ENCODE data around the gene C1orf21.

The C1orf21 gene

GRCh38 chr1:184464757-184465156, 77.9 kb downstream of the C1orf21 start:
- no peak overlapping the region for H3K4me3 ChIP-seq (ENCODE audit: low read length)
- TF ChIP-seq ZNF274 (IDR thresholded peaks at IDR 0.05; ENCODE audit: low read depth, low read length): no peak

- H3K4me3 ChIP-seq (ENCODE audit: low read length): no peak overlapping the region
- no peak for TF ChIP-seq ZNF274 (IDR thresholded peaks at IDR 0.05; ENCODE audit: low read depth, low read length)
Observed at GRCh38 chr1:184465489-184466146, 78.8 kb downstream of the C1orf21 start.

- H3K4me3 ChIP-seq (ENCODE audit: low read length): no peak overlapping the region
- TF ChIP-seq ZNF274 (IDR thresholded peaks at IDR 0.05; ENCODE audit: low read depth, low read length): no peak
Observed at GRCh38 chr1:184467295-184467694, 80.5 kb downstream of the C1orf21 start.

GRCh38 chr1:184469396-184469795, 82.6 kb downstream of the C1orf21 start:
- no peak for TF ChIP-seq ZNF274 (IDR thresholded peaks at IDR 0.05; ENCODE audit: low read depth, low read length)
- no peak overlapping the region for H3K4me3 ChIP-seq (ENCODE audit: low read length)

GRCh38 chr1:184471686-184472085, 84.9 kb downstream of the C1orf21 start:
- H3K4me3 ChIP-seq (ENCODE audit: low read length): no peak overlapping the region
- no peak for TF ChIP-seq ZNF274 (IDR thresholded peaks at IDR 0.05; ENCODE audit: low read depth, low read length)

GRCh38 chr1:184472136-184472535, 85.3 kb downstream of the C1orf21 start:
- TF ChIP-seq ZNF274 (IDR thresholded peaks at IDR 0.05; ENCODE audit: low read depth, low read length): no peak
- H3K4me3 ChIP-seq (ENCODE audit: low read length): no peak overlapping the region

GRCh38 chr1:184473176-184473966, 86.5 kb downstream of the C1orf21 start:
- no peak overlapping the region for H3K4me3 ChIP-seq (ENCODE audit: low read length)
- TF ChIP-seq ZNF274 (IDR thresholded peaks at IDR 0.05; ENCODE audit: low read depth, low read length): no peak

- H3K4me3 ChIP-seq (ENCODE audit: low read length): no peak overlapping the region
- TF ChIP-seq ZNF274 (IDR thresholded peaks at IDR 0.05; ENCODE audit: low read depth, low read length): no peak
Observed at GRCh38 chr1:184476187-184476586, 89.4 kb downstream of the C1orf21 start.

GRCh38 chr1:184479435-184480167, 92.8 kb downstream of the C1orf21 start:
- H3K4me3 ChIP-seq (ENCODE audit: low read length): no peak overlapping the region
- TF ChIP-seq ZNF274 (IDR thresholded peaks at IDR 0.05; ENCODE audit: low read depth, low read length): no peak

GRCh38 chr1:184480736-184481135, 93.9 kb downstream of the C1orf21 start:
- no peak overlapping the region for H3K4me3 ChIP-seq (ENCODE audit: low read length)
- TF ChIP-seq ZNF274 (IDR thresholded peaks at IDR 0.05; ENCODE audit: low read depth, low read length): no peak

GRCh38 chr1:184482136-184482535, 95.3 kb downstream of the C1orf21 start:
- no peak for TF ChIP-seq ZNF274 (IDR thresholded peaks at IDR 0.05; ENCODE audit: low read depth, low read length)
- no peak overlapping the region for H3K4me3 ChIP-seq (ENCODE audit: low read length)

- no peak for TF ChIP-seq ZNF274 (IDR thresholded peaks at IDR 0.05; ENCODE audit: low read depth, low read length)
- no peak overlapping the region for H3K4me3 ChIP-seq (ENCODE audit: low read length)
Observed at GRCh38 chr1:184483101-184483683, 96.4 kb downstream of the C1orf21 start.

- no peak for TF ChIP-seq ZNF274 (IDR thresholded peaks at IDR 0.05; ENCODE audit: low read depth, low read length)
- H3K4me3 ChIP-seq (ENCODE audit: low read length): no peak overlapping the region
Observed at GRCh38 chr1:184485751-184486723, 99.2 kb downstream of the C1orf21 start.

Measured in GM08714 (cell line).